HG03060 (cell line): ENCODE data around the gene ACBD6.
"Not testable (repeated sequence)": the region's sequence is repeated elsewhere in the genome, so short reads cannot be mapped to it uniquely, and the experiment has no call there.

Source experiments
- ATAC-seq: cut with Tn5 transposase; IDR thresholded peaks from one replicate; pipeline ENCODE4 v1.9.1; 2021; ENCODE audit warnings: low read depth, moderate number of reproducible peaks; ENCODE audit not compliant: unreplicated experiment

ACBD6 gene

GRCh38 chr1:180502361-180503279, at the start of gene ACBD6:
Gene ACBD6 (minus strand): TSS chr1:180502577. CDS start chr1:180502266, 311 bp downstream.
- ATAC-seq: peak; percentile 46

GRCh38 chr1:180551997-180552396, 49.6 kb upstream of the ACBD6 start:
- no peak for ATAC-seq

GRCh38 chr1:180550241-180550640, 47.9 kb upstream of the ACBD6 start:
- no peak for ATAC-seq

- not testable (repeated sequence) for ATAC-seq
These were observed 47.4 kb upstream of the ACBD6 start for GRCh38 chr1:180549770-180550169.

- ATAC-seq: no peak
These were observed 46.4 kb upstream of the ACBD6 start for GRCh38 chr1:180548686-180549317.

GRCh38 chr1:180545991-180546390, 43.6 kb upstream of the ACBD6 start:
- no peak for ATAC-seq

GRCh38 chr1:180544050-180544449, 41.7 kb upstream of the ACBD6 start:
- ATAC-seq: no peak

- ATAC-seq: no peak
These were observed 40.4 kb upstream of the ACBD6 start for GRCh38 chr1:180542838-180543145.

GRCh38 chr1:180542113-180542837, 39.9 kb upstream of the ACBD6 start:
- ATAC-seq: no peak

- ATAC-seq: no peak
These were observed 38.6 kb upstream of the ACBD6 start for GRCh38 chr1:180540697-180541594.

- ATAC-seq: no peak
These were observed 36.8 kb upstream of the ACBD6 start for GRCh38 chr1:180539136-180539535.

- ATAC-seq: no peak
These were observed 34.5 kb upstream of the ACBD6 start for GRCh38 chr1:180536821-180537372.

GRCh38 chr1:180535418-180535999, 33.1 kb upstream of the ACBD6 start:
- no peak for ATAC-seq

GRCh38 chr1:180534214-180534613, 31.8 kb upstream of the ACBD6 start:
- no peak for ATAC-seq

GRCh38 chr1:180533266-180533987, 31.1 kb upstream of the ACBD6 start:
- no peak for ATAC-seq

GRCh38 chr1:180532854-180533253, 30.5 kb upstream of the ACBD6 start:
- no peak for ATAC-seq

- no peak for ATAC-seq
These were observed 28.1 kb upstream of the ACBD6 start for GRCh38 chr1:180530501-180530900.

GRCh38 chr1:180528868-180529470, 26.6 kb upstream of the ACBD6 start:
- ATAC-seq: no peak
